ENCODE results near the gene TRIM47.

DNA sequence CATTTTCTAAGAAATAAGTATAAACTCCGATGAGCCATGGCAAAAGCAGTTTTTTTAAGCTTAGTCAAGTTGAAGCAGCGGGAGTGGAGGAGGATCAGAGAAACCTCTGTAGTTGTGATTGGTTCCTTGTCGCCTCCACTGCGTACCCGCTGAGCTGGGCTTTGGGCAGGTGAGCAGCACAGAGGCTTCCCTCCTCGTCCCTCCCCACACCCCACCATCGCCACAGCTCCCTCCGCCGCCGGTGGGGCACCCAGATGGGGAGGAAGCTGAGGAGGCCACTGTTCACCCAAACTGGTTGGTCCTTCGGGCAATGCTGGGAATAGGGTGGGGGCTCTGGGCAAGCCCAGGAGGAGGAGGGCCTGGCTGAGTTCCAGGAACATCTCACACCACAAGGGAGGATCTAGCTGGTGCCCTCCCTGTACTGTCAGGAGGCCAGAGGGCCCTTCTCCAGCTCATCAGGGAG, 31.5 kb upstream of the TRIM47 start:
- TF ChIP-seq, protein P1, sequence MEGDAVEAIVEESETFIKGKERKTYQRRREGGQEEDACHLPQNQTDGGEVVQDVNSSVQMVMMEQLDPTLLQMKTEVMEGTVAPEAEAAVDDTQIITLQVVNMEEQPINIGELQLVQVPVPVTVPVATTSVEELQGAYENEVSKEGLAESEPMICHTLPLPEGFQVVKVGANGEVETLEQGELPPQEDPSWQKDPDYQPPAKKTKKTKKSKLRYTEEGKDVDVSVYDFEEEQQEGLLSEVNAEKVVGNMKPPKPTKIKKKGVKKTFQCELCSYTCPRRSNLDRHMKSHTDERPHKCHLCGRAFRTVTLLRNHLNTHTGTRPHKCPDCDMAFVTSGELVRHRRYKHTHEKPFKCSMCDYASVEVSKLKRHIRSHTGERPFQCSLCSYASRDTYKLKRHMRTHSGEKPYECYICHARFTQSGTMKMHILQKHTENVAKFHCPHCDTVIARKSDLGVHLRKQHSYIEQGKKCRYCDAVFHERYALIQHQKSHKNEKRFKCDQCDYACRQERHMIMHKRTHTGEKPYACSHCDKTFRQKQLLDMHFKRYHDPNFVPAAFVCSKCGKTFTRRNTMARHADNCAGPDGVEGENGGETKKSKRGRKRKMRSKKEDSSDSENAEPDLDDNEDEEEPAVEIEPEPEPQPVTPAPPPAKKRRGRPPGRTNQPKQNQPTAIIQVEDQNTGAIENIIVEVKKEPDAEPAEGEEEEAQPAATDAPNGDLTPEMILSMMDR (IDR thresholded peaks at IDR 0.05; ENCODE audit: low read depth, low read length, missing input control) = no peak
- TF ChIP-seq FOXA1 (IDR thresholded peaks at IDR 0.05) (no peak), RXRA (IDR thresholded peaks at IDR 0.05) (no peak), NR2F2 (IDR thresholded peaks at IDR 0.05) (no peak), RAD21 (IDR thresholded peaks at IDR 0.05) (no peak), SP1 (IDR thresholded peaks at IDR 0.05) (no peak), JUND (IDR thresholded peaks at IDR 0.05) (no peak), YY1 (IDR thresholded peaks at IDR 0.05) (no peak)
- TF ChIP-seq, protein P2, sequence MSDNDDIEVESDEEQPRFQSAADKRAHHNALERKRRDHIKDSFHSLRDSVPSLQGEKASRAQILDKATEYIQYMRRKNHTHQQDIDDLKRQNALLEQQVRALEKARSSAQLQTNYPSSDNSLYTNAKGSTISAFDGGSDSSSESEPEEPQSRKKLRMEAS (IDR thresholded peaks at IDR 0.05) = no peak
- TF ChIP-seq, protein P3, sequence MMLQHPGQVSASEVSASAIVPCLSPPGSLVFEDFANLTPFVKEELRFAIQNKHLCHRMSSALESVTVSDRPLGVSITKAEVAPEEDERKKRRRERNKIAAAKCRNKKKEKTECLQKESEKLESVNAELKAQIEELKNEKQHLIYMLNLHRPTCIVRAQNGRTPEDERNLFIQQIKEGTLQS (IDR thresholded peaks at IDR 0.05) = no peak
- TF ChIP-seq, protein P4, sequence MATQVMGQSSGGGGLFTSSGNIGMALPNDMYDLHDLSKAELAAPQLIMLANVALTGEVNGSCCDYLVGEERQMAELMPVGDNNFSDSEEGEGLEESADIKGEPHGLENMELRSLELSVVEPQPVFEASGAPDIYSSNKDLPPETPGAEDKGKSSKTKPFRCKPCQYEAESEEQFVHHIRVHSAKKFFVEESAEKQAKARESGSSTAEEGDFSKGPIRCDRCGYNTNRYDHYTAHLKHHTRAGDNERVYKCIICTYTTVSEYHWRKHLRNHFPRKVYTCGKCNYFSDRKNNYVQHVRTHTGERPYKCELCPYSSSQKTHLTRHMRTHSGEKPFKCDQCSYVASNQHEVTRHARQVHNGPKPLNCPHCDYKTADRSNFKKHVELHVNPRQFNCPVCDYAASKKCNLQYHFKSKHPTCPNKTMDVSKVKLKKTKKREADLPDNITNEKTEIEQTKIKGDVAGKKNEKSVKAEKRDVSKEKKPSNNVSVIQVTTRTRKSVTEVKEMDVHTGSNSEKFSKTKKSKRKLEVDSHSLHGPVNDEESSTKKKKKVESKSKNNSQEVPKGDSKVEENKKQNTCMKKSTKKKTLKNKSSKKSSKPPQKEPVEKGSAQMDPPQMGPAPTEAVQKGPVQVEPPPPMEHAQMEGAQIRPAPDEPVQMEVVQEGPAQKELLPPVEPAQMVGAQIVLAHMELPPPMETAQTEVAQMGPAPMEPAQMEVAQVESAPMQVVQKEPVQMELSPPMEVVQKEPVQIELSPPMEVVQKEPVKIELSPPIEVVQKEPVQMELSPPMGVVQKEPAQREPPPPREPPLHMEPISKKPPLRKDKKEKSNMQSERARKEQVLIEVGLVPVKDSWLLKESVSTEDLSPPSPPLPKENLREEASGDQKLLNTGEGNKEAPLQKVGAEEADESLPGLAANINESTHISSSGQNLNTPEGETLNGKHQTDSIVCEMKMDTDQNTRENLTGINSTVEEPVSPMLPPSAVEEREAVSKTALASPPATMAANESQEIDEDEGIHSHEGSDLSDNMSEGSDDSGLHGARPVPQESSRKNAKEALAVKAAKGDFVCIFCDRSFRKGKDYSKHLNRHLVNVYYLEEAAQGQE (IDR thresholded peaks at IDR 0.05) = no peak
